ENCODE results near the gene C18orf54. TPM values are rescaled to one million over a fixed set of nuclear protein-coding genes. Genes with fewer than 3 reads are reported as not detected.
"Not testable (repeated sequence)": the region's sequence is repeated elsewhere in the genome, so short reads cannot be mapped to it uniquely, and the experiment has no call there.

C18orf54 gene
- polyA plus RNA-seq (ENCODE audit: insufficient read length): 9.1 TPM

GRCh38 chr18:54357660-54358494 lies at the start of gene C18orf54, which contains the start of gene STARD6:
C18orf54 (plus strand) TSS chr18:54357906; CDS start chr18:54360573, 2,667 bp downstream.
STARD6 (minus strand) TSS chr18:54357858; CDS start chr18:54354573, 3,285 bp downstream.
- peak; percentile 78 for DNase-seq (ENCODE audit: low read depth)

- DNase-seq (ENCODE audit: low read depth): not testable (repeated sequence)
Observed at GRCh38 chr18:54309564-54309963, 48.1 kb upstream of the C18orf54 start.

GRCh38 chr18:54316071-54316820 lies 41.5 kb upstream of the C18orf54 start:
- DNase-seq (ENCODE audit: low read depth): no peak

GRCh38 chr18:54323561-54323960 lies 34.1 kb upstream of the C18orf54 start:
- no peak for DNase-seq (ENCODE audit: low read depth)

GRCh38 chr18:54323970-54324369 lies 33.7 kb upstream of the C18orf54 start:
- DNase-seq (ENCODE audit: low read depth): no peak

- DNase-seq (ENCODE audit: low read depth): no peak
Observed at GRCh38 chr18:54327818-54328217, 29.9 kb upstream of the C18orf54 start.

- no peak for DNase-seq (ENCODE audit: low read depth)
Observed at GRCh38 chr18:54329787-54330186, 27.9 kb upstream of the C18orf54 start.

- DNase-seq (ENCODE audit: low read depth): no peak
Observed at GRCh38 chr18:54330768-54331548, 26.7 kb upstream of the C18orf54 start.

GRCh38 chr18:54335638-54336173 lies 22.0 kb upstream of the C18orf54 start:
- no peak for DNase-seq (ENCODE audit: low read depth)

GRCh38 chr18:54338230-54338629 lies 19.5 kb upstream of the C18orf54 start:
- no peak for DNase-seq (ENCODE audit: low read depth)

GRCh38 chr18:54351186-54351585 lies 6.5 kb upstream of the C18orf54 start:
- DNase-seq (ENCODE audit: low read depth): no peak

- peak; percentile 4 for DNase-seq (ENCODE audit: low read depth)
Observed at GRCh38 chr18:54357082-54357659, 535 bp upstream of the C18orf54 start.

- peak; percentile 1 for DNase-seq (ENCODE audit: low read depth)
Observed at GRCh38 chr18:54358495-54359040, 862 bp downstream of the C18orf54 start.

- no peak for DNase-seq (ENCODE audit: low read depth)
Observed at GRCh38 chr18:54359233-54359632, 1.5 kb downstream of the C18orf54 start.

GRCh38 chr18:54360406-54360805 lies 2.7 kb downstream of the C18orf54 start:
- no peak for DNase-seq (ENCODE audit: low read depth)

GRCh38 chr18:54378057-54378456 lies 20.4 kb downstream of the C18orf54 start:
- DNase-seq (ENCODE audit: low read depth): no peak

- DNase-seq (ENCODE audit: low read depth): no peak
Observed at GRCh38 chr18:54381640-54382039, 23.9 kb downstream of the C18orf54 start.

- DNase-seq (ENCODE audit: low read depth): no peak
Observed at GRCh38 chr18:54382076-54382475, 24.4 kb downstream of the C18orf54 start.

- no peak for DNase-seq (ENCODE audit: low read depth)
Observed at GRCh38 chr18:54382733-54383252, 25.1 kb downstream of the C18orf54 start.

- DNase-seq (ENCODE audit: low read depth): no peak
Observed at GRCh38 chr18:54386043-54386442, 28.3 kb downstream of the C18orf54 start.
